GM18511 (cell line): ENCODE measurements around the gene RNF152.
A peak's percentile ranks its signal among the peaks of the same experiment; 100 is the strongest.

ENCODE experiments used
- ATAC-seq: cut with Tn5 transposase; IDR thresholded peaks from one replicate; pipeline ENCODE4 v1.9.1; 2021; ENCODE audit warnings: mild to moderate bottlenecking, moderate library complexity; ENCODE audit not compliant: unreplicated experiment

The RNF152 gene

GRCh38 chr18:61765097-61765496 is 127.7 kb downstream of the RNF152 start:
- no peak for ATAC-seq

- ATAC-seq: peak; percentile 86
Measured at GRCh38 chr18:61764381-61764780, 128.4 kb downstream of the RNF152 start.

DNA sequence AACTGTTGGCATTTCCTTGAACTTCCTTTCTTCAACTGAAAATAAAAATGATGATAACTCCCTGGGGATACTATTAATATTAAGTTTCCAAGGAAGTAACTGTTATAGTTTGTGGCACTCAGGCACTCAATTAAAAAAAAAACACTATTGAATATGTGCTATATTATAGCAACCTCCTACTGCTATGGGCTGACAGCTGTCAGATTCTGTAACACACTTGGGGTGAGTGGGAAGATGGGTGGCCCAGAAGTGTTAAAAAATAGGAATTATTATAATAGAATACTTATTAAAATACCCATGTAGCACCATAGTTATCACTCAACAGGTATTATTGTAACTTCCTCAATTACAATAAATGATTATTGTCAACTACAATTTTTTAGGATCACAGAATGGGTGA is 130.9 kb downstream of the RNF152 start:
- ATAC-seq: no peak
